ENCODE data around the gene SRRM3. TPM values are rescaled to one million over a fixed set of nuclear protein-coding genes. Genes with fewer than 3 reads are reported as not detected.

The SRRM3 gene
- total RNA-seq, 1 experiment from 2014 or later = 12.7 TPM

- Histone ChIP-seq H3K79me2 (ENCODE audit: insufficient read depth, low read length) (peaks cover 5% of the 10 kb centered on the region; the same call in 1 of the 2 replicates), H3K9me2 (ENCODE audit: insufficient read depth) (no peaks in the 10 kb centered on the region), H3K27me3 (ENCODE audit: insufficient read depth, low read length) (no peaks in the 10 kb centered on the region), H3K36me3 (ENCODE audit: control insufficient read depth in 1 of 2, insufficient read depth in 2 of 2, low read length in 2 of 2) (peaks cover 8 to 10% of the 10 kb centered on the region in 2 experiments; a peak in 3 of 4 replicates), H2AFZ (ENCODE audit: low read depth, low read length, poor library complexity, severe bottlenecking) (no peak overlapping the region), H3K9me3 (ENCODE audit: control insufficient read depth in 1 of 2, insufficient read depth in 1 of 2, low read depth in 1 of 2, low read length in 2 of 2) (no peaks in the 10 kb centered on the region), H4K20me1 (ENCODE audit: insufficient read depth) (no peaks in the 10 kb centered on the region), H3K4me2 (ENCODE audit: low read length) (peak overlapping the region; percentile 98), H3K4me3 (replicated peaks in 1 of 2; ENCODE audit: low read depth in 1 of 2, low read length in 2 of 2) (peak overlapping the region; percentile 58 to 72), H3K27ac (ENCODE audit: low read depth, low read length) (no peak overlapping the region; the same call in 1 of the 2 replicates), H3K4me1 (ENCODE audit: control insufficient read depth in 1 of 2, insufficient read depth in 2 of 2, low read length in 2 of 2) (peaks cover 10 to 27% of the 10 kb centered on the region in 2 experiments), H3K9ac (ENCODE audit: low read length) (peak overlapping the region; percentile 70)
- BruUV-seq (replicated peaks) = no TSS peak
- no peak for ATAC-seq
- ChIA-PET POLR2A (interaction anchor here (1.0 kb wide), 1 partner anchor 117 kb away, joined by 3 read pairs; no protein-coding TSS in a partner anchor), CTCF (interaction anchor here (1.7 to 2.5 kb wide), 2 partner anchors 8 to 30 kb away, joined by 9 read pairs; no protein-coding TSS in a partner anchor), RAD21 (ENCODE audit: low non-redundant PET in 1 of 2, low total read pairs in 2 of 2, uncharacterized antibody in 2 of 2, unreplicated experiment in 2 of 2) (no interaction called here)
- intact Hi-C loops (cut with micrococcal nuclease) = no loop called here
- no peak for DNase-seq (ENCODE audit: low read depth, low spot score)
- no peak for TF ChIP-seq ATF3 (IDR thresholded peaks at IDR 0.05)
- no peak for TF ChIP-seq YY1 (IDR thresholded peaks at IDR 0.05; ENCODE audit: extremely low read depth, insufficient replicate concordance, low read depth, low read length)
- TF ChIP-seq EGR1 (IDR thresholded peaks at IDR 0.05; ENCODE audit: low read depth) = no peak
- TF ChIP-seq CEBPB (IDR thresholded peaks at IDR 0.05; ENCODE audit: low read depth) = no peak
- TF ChIP-seq POLR2AphosphoS5 (IDR thresholded peaks at IDR 0.05; ENCODE audit: low read depth, low read length) = no peak
- TF ChIP-seq SRF (IDR thresholded peaks at IDR 0.05; ENCODE audit: low read depth) = no peak
- TF ChIP-seq SIN3A (IDR thresholded peaks at IDR 0.05; ENCODE audit: low read depth) = no peak
- TF ChIP-seq JUND (IDR thresholded peaks at IDR 0.05) = no peak
- no peak for TF ChIP-seq CTCF (IDR thresholded peaks at IDR 0.05 in 2 of 3, conservative IDR thresholded peaks at IDR 0.05 in 1 of 3; ENCODE audit: borderline replicate concordance in 1 of 3, insufficient read depth in 1 of 3, low read depth in 2 of 3, low read length in 2 of 3)
- TF ChIP-seq ZBTB33 (IDR thresholded peaks at IDR 0.05; ENCODE audit: extremely low read depth, insufficient replicate concordance, low read length) = no peak
- TF ChIP-seq ZFX (IDR thresholded peaks at IDR 0.05) = no peak
- no peak for TF ChIP-seq RAD21 (IDR thresholded peaks at IDR 0.05; ENCODE audit: low read depth)
- no peak for TF ChIP-seq CBX3 (IDR thresholded peaks at IDR 0.05; ENCODE audit: low read depth)
- TF ChIP-seq FOSL1 (IDR thresholded peaks at IDR 0.05; ENCODE audit: low read depth) = no peak
- TF ChIP-seq ELF1 (IDR thresholded peaks at IDR 0.05; ENCODE audit: borderline replicate concordance, low read depth) = no peak
- no peak for TF ChIP-seq TCF7L2 (IDR thresholded peaks at IDR 0.05; ENCODE audit: borderline replicate concordance, extremely low read depth, insufficient read depth, insufficient read length)
- TF ChIP-seq SP1 (IDR thresholded peaks at IDR 0.05; ENCODE audit: low read depth) = no peak
- TF ChIP-seq EZH2 (IDR thresholded peaks at IDR 0.05) = no peak
- TF ChIP-seq MAX (IDR thresholded peaks at IDR 0.05) = no peak
- no peak for TF ChIP-seq EZH2phosphoT487 (IDR thresholded peaks at IDR 0.05; ENCODE audit: borderline replicate concordance)
Observed at GRCh38 chr7:76283254-76284159, 81.8 kb downstream of the SRRM3 start.

Data from HCT116 (cell line).